GM03348 (cell line): Measurements from ENCODE around the gene MICAL3.
A peak's percentile ranks its signal among the peaks of the same experiment; 100 is the strongest.

ENCODE experiments used
- DNase-seq: peaks from one replicate; pipeline ENCODE4 v3.0.0; 2012; ENCODE audit warnings: low spot score

Gene MICAL3

GRCh38 chr22:17869285-17870096 lies 154.9 kb downstream of the MICAL3 start:
- DNase-seq = no peak

DNA sequence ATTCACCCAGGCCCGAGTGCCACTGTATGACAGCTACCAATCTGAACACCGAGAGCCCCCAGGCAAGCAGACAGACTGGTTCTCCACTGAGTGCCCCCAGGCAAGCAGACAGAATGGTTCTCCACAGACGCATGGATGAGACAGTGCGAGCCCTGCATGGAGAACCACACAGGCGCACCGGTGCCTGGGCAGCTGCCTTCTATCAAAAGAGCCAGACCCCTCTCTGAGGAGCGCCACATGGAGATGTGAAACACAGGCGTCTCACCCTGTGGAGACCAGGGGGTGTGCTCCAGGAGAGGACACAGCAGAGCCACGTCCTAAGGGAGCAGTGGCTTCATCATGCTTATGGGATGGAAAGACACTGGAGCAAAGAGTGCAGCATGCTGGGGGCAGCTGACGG lies 155.6 kb downstream of the MICAL3 start:
- no peak for DNase-seq

DNA sequence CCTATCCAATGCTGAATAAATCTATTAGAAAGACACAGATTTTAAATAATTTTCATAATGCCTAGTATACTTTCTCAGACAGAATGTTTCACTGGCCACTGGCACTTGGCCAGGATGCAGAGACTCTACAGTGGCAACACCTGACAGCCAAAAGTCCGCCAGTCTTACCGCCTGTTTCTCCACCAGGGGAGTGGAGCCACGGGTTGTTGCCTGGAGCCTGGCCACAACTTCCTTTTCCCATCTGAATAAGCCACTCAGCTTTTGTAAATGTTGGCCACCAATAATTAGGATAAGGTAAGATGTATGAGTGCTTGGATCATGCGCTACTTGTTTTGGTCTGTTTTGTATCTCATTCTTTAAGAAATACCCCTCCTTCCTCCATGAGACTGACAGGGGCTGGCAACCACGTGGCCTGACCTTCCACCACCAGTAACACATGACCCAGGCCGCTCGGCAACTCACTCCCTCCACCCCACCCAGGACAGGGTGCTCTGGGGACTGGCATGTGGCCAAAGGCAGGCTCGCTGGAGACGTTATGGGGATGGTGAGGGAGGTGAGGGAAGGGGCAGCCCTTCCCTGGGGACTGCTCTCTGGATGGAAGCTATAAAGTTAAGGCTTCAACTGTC lies 157.1 kb downstream of the MICAL3 start:
- DNase-seq = no peak

DNA sequence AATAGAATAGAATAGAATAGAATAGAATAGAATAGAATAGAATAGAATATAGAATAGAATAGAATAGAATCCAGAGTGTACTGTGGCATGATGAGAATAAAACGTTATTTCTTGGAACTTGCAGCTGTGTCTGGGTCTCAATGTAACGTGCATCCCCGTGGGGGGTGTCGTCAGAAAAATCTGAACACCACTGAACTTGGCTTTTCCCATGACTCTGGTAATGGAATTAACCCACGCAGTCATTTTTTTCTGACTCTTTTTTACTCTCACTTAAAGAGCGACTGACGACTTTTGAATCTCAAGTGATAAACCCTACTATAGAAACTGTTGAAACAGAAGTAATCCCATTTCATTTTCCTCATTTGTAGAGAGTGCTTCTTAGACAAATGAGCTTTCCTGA lies 157.7 kb downstream of the MICAL3 start:
- DNase-seq = no peak

DNA sequence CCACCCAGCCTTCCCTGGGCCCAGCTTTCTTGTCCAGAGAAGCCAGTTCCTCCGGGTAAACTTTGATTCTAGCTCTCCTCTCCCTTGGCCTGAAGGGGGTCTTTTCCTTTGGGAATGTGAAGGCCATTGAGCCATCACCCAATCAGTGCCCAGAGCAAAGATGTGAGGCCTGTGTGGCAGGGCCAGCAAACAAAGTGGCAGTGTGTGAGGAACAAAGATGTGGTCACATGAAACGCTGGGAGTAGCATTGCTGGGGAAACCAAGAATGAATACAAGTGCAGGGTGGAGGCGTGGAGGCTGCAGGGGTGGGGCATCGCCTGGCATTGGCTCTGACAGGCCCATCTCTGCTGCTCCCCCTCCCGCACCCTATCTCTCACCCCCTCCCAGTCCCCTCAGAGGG lies 158.2 kb downstream of the MICAL3 start:
- DNase-seq = no peak

GRCh38 chr22:17865183-17866055 lies 158.9 kb downstream of the MICAL3 start:
- no peak for DNase-seq

- no peak for DNase-seq
Measured at GRCh38 chr22:17864398-17865182, 159.8 kb downstream of the MICAL3 start.

DNA sequence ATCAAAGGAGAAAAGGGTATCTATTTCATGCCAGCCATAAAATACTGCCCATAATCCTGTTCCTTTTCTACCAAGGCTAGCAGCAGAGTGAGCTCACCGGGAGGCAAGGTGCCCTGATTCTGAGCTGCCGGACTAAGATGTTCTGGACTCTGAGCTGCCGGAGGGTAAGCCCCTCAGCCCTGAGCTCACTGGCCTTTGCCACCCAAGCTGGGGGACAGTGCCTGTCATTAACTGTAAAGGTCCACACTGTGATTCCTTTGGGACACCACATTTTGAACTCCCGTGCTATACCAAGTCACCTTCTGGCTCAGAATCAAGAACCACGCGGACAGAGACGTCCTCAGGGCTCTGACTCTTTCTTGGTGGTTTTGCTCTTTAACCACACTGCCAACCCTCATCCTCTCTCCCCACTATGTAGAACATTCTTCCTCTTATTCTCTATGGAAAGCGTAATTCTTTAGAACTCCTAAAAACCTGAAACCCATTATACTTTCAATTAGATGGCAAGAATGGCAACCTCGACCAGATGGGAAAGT lies 161.6 kb downstream of the MICAL3 start:
- no peak for DNase-seq

GRCh38 chr22:17861909-17862308 lies 162.5 kb downstream of the MICAL3 start:
- no peak for DNase-seq

DNA sequence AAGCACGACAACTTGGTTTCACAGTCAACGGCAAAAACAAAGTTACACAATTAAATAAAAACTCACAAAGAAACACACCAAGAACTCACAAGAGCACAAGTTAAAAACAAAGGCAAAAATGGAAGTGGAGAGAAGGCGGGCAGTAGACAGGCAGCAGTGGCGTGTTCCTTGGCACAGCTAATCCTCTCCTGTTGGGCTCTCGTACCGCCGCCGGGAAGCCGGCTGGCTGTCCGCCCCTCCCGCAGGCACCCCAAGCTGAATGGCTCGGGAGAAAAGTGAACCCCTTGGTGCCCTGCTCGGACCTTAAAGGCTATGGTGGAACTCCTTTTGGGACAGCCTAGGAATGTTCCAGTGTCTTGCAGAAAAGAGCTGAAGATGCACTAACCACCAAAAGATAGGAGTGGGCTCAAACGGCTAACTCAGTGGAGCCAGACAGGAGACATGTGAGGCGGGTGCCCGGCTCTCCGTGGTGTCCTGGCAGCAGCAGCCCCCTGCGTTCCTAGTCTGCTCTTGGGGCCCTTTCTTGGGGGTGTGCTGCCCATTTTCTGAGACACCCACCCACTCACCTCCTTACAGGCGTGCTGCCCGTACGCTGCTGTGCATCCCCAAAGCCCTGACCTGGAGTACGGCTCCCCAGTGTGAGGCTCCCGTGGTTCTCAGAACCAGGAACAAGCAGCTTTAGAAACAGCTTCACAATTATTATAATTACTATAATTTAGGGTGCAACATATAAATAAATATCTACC lies 164.0 kb downstream of the MICAL3 start:
- DNase-seq = no peak

- DNase-seq = no peak
Measured at GRCh38 chr22:17858033-17858432, 166.3 kb downstream of the MICAL3 start.

GRCh38 chr22:17855572-17856290 lies 168.6 kb downstream of the MICAL3 start:
- DNase-seq = no peak

- no peak for DNase-seq
Measured at GRCh38 chr22:17853073-17853472, 171.3 kb downstream of the MICAL3 start.

DNA sequence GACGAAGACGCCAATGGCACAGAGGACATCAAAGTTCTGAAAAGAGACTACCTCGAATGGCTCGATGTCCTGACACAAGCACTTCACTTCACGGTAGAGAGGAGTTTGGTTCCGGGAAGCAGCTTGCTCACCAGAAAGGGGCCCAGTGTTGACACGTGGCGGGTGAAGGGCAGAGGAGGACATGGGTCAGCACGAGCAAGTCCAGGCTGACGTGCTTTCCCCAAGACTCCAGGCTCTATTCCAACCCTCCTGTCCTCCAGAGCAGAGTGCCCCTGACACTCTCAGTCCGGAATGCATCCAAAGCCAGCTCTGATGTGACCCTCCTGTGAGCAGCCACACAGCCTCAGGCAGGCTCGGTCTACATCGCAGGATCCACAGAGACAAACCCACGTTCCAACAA lies 172.6 kb downstream of the MICAL3 start:
- DNase-seq = no peak

DNA sequence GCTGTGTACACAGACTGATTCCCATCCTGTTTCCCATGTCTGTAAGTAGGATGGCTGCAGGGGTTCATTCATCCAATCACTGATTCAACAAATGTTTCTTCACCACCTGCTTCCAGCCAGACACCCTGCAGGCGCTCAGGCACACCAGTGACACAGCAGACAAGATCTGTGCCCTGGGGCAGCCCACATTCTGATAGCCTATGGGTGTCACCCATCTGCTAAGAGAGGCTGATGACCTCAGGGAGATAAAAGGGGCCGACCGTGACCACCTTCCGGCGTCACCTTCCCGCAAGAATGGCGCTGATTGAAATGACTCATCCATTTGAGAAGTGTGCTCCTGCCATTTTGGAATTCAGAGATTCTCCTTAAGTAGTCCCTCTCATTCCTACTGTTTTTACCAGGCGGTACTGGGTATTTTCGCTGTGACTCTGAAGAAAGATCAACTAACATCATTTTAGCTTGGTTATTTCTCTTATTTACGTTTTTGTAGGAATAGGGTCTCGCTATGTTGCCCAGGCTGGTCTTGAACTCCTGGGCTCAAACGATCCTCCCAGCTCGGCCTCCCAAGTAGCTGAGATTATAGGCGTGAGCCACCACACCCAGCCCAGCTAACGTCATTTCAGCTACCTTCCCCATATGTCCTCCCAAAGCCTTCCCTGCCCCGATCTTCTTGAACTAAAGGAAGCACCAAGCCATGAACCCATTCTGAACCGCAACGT lies 176.8 kb downstream of the MICAL3 start:
- DNase-seq = no peak

- peak; percentile 49 for DNase-seq
Measured at GRCh38 chr22:17846326-17846992, 177.9 kb downstream of the MICAL3 start.

DNA sequence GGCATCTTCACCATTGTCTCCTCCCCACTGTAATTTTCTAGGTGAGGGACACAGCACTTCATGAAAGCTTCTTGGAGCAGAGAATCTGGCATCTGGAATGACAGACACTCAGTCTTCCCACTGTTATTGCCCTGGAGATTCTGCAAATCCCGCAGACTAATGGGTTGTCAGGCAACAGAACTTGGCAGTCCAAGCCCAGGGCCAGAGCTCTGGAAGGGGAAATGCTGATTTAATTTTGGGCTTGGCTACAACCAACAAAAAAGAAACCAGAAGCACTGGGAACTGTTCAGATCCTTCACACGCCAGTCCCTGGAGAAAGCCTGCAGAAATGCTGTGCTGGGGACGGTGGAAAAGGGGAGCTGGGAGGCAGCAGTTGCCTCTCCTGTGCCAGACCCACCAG lies 178.6 kb downstream of the MICAL3 start:
- DNase-seq = peak; percentile 67

DNA sequence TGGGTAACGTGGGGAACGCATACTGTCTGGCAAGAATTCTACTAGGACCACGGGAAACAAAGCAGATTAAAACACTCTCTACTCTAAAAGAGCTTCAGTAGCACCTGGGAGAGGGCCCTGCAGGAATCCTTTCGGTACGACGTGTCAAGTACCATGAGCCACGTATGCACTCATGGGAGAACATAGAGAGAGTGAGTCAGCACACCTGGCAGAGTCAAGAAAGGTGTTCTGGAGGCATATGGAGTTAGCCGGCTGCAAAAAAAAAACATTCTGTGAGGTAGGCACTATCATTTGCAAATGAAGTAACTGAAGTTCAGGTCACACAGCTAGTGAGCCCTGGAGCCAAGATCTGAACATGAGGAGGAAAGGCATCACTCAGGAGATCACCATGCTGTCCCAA lies 179.0 kb downstream of the MICAL3 start:
- no peak for DNase-seq

- no peak for DNase-seq
Measured at GRCh38 chr22:17844150-17844549, 180.2 kb downstream of the MICAL3 start.
